GM19351 (cell line): ENCODE results near the gene CAT.
"Not testable (repeated sequence)": the region's sequence is repeated elsewhere in the genome, so short reads cannot be mapped to it uniquely, and the experiment has no call there.

Experiments used
- ATAC-seq: cut with Tn5 transposase; IDR thresholded peaks from one replicate; pipeline ENCODE4 v1.9.1; 2021; ENCODE audit warnings: mild to moderate bottlenecking, moderate library complexity; ENCODE audit not compliant: unreplicated experiment

The CAT gene

DNA sequence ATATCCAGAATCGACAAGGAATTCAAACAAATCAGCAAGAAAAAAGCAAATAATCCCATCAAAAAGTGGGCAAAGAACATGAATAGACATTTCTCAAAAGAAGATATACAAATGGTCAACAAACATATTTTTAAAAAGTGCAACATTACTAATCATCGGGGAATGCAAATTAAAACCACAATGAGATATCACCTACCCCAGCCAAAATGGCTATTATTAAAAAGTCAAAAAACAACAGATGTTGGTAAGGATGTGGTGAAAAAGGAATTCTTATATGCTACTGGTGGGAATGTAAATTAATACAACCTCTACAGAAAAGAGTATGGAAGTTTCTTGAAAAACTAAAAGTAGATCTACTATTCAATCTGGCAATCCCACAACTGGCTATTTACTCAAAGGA is 13.9 kb upstream of the CAT start:
- ATAC-seq, result not testable (repeated sequence)

DNA sequence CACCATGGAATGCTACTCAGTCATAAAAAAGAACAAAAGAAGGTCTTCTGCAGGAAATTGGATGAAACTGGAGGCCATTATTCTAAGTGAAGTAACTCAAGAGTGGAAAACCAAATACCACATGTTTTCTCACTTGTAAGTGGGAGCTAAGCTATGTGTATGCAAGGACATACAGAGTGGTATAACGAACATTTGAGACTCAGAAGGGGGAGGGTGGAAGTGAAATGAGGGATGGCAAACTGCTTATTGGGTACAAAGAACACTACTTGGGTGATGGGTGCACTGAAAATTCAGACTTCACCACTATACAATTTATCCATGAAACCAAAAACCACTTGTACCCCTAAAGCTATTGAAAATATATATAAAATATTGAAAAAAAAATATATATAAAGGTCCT is 13.4 kb upstream of the CAT start:
- ATAC-seq, result no peak

DNA sequence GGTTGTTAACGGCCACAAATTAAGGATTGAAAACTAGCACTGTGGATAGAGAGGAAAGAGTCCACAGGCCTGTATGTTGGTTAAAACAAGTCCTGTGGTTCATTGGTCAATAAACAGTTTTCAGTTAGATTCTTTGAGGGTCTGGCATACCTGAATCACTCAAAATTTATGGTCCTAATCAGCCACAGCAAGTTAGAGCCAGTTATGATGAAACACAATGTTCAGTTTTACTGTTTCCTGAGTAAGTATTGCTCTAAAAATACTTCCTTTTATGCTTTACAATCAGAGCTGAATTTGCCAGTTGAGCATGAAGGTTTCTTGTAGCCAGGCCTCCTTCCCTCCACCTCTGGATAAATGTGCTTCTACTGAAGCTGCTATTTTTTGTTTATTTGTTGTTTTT is 12.9 kb upstream of the CAT start:
- no peak for ATAC-seq

DNA sequence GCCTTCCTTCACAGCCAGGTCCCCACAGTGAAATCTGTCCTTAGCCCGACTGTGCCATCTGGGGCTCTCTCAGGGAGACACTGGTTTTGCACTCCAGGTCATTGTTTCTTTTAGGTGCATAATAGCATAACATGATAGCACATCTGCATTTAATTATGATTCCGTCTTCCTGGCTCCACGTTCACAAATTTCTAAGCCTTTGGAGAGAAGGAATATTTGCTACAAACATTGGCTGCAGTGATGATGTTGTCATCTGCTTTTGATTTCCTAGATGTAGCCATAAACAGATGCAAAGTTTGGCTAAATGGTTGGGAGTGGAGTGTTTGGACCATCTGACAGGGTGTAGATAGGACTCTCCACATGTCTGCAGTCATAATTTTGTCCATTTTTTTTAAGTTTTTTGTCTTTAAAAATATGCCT is 12.0 kb upstream of the CAT start:
- ATAC-seq, result no peak

DNA sequence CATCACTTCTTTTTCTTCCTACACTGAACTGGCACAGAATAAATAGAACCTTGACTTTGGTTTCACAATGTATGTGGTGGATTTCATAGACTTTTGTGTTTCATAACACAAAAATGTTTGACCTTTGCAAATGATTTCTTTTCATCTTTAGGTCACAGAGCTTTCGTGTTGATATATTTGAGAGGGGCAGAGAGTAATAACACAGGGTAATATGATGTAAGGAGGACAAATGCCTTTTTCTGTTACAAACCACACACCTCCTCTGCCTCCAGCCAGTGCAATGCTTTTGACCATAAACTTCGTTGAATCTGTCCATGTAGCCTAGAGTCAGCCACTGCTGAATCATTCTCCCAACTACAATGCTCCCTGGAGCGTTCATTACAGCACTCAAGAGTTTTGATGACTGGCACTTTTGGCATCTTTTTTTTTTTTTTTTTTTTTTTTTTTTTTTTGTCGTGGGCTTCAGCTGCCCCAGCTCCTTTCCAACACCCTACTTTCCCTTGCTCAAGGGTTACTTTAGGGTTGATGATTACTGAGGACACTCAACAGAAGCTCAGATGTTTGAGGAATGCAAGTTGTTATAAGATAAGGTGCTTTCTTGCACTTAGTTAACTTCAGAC is 11.4 kb upstream of the CAT start:
- no peak for ATAC-seq

DNA sequence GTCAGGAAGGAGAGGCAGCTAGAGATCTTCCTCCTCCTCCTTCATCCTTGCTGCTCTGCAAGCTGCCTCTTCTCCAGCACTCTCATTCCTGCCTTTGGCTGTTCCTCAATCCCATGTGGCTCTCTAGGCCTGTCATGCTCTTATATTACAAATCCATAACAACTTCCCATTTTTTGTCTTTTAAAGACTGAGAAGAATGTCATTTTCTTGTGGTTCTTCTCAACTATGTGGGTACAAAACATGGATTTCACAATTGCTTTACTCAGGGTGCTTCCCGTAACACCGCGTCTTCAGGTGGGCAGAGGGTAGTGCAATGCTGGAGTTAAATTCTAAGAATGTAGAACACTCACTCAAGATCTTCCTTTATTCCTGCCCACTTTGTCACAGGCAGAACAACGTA is 6.8 kb upstream of the CAT start:
- ATAC-seq, result no peak

DNA sequence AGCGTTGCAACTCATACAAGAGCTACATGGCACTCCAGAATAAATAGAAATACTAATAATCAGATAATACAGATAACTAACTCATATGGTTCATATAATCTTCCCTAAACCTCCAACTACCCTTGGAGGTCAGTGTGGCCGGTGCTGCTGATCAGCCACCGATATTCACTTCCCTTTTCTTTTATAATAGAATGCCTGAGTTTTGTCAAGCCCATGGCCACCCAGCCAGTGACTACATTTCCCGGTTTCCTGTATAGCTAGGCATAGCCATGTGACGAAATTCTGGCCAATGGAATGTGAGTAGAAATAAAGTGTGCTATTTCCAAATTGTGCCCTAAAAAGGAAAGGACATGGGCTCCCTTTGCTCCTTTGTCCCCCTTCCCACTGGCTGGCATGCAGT is 5.9 kb upstream of the CAT start:
- ATAC-seq, result no peak

DNA sequence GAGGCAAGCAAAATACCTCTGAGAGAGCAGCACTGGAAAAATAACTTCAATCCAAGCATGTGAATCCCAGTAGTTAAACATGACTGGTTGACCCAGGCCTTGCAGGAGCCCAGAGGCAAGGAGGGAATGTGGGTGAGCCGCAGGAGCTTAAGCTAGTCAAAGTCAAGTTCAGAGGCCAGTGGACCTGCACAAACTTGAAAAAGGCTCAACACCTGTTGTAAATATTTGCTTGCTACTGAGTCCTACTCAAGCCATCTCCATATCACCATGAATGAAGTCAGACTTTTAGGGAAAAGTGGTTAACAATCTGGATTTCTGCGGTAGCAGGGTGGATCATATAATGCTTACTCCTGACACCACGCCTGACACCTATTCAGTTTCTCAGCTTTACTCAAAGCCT is 4.8 kb upstream of the CAT start:
- ATAC-seq, result no peak

DNA sequence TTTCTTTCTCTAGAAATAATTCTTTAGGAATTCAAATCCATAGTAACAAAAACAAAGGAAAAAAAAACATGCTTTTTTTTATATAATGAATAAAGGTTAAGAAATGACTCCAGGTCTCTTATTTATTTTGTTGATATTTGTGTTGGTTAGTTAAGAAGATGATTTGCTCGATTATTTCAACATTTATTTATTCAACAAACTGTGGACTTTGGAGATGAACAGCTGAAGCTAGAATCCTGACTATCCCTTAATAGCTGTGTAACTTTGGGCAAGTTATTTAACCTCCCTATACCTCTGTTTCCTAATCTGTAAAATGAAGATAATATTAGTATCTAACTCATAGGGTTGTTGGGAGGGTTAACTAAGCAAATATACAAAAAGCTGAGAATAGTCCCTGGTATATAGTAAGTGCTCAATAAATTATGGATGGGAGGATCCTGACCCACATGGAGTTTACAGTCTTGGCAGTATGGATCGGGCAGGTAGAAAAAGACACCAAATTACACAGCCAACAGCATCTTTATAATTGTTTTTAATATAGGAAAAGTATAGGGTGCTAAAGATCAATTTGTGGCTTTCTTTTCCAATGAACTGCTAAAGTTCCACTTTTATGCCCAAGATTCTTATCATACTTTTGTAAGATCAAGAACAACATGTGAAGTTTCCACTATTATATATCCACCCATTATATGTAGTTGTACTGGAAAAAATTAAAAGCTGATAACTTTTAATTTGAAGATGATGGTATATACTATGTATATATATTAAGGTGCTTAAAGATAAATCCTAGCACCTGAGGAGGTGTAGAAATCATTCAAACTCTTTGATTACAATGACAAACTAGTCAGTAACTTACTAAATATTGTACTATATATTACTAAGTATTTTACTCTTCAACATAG is 1.3 kb upstream of the CAT start:
- no peak for ATAC-seq

DNA sequence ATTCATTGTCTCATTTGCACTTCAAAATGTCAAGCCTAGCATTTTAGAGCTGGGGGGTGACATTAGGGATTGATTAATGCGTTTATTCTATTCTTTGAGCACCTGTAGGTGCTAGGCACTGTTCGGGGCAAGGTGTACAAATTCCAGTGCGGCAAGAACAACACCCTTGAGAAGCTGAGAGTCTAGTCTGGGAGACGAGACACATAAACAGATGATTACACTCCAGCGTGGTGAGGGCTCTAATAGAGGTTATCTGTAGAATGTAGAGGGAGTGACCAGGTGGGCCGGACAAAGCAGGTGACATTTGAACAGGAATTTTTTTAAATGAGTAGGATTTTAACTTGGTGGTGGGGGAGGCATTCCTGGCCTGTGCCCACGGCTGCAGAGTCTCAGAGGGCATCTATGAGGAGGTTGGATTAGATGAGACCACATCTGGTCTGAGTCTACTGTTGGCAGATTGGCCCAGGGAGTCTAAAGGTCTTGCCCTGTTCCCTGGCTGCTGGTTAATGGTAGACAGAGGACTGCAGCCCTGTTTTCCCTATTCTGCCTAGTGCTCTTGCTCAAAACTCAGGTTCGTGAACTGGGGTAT is 970 bp downstream of the CAT start:
- ATAC-seq, result no peak

DNA sequence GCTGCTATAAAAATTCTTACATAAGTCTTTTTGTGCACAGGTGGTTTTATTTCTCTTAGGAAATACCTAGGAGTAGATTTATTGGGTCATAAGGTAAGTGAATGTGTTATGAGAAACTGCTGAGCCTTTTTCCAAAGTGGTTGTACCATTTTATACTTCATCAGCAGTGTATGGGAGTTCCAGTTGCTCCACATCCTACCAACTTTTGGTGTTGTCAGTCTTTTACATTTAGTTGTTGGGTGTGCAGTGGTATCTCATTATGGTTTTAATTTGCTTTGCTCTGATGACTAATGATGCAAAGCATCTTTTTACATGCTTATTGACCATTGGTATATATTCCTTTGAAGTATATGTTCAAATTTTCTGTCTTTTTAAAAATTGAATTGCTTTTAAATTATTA is 3.1 kb downstream of the CAT start:
- no peak for ATAC-seq

DNA sequence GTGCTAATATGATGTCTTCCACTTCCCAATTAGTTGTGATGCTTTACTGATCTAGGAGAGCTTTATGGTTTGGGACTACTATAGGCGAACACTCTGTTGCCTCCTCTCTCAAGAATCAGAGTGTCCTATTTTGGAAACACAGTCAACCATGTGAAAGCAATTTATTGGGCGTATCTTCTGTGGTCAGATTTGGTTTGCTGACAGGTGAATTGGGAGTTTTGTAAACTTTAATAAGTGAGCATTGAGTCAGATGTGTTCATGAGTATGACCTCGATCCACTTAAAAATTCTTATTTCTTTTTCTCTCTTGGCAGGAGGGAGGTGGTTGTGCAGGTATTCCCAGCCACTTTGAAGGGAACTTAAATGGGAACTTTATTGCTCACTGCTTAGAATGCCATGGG is 4.4 kb downstream of the CAT start:
- ATAC-seq, result no peak

DNA sequence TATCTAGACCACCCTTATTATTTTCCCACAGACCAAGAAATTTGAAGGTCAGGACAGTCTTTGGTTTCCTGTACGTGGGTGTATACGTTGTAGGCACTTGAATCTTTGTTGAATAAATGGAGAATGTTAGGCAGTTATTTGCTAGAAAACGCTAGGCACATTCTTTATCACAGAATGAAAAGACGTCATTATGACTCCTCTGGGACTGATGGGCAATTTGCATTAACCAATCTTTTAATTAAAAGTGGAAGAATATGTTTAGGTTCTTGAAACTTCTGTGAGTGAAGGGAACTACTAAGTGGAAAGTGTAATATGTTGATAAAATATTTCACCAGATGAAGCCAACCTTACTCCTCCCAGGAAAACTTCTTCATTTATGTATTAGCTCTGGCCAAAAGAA is 5.7 kb downstream of the CAT start:
- ATAC-seq, result no peak

DNA sequence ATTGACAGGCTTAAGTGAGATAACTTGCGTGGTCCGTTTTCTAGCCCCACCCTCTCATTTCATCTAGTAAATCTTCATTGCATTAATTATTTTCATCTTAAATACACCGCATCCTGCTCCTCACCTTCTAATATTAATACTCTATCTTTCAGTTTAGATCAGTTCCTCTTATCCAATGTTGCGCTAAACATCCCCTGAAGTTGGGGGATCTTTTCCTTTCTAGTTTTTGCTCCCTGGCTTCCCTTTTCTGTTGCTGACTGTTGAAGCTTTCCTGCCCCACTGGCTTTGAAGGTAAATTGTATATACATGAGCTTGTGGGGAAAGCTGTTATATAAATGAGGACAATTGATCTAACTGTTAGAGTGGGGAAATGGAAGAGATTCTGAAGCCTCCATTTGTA is 7.2 kb downstream of the CAT start:
- no peak for ATAC-seq

DNA sequence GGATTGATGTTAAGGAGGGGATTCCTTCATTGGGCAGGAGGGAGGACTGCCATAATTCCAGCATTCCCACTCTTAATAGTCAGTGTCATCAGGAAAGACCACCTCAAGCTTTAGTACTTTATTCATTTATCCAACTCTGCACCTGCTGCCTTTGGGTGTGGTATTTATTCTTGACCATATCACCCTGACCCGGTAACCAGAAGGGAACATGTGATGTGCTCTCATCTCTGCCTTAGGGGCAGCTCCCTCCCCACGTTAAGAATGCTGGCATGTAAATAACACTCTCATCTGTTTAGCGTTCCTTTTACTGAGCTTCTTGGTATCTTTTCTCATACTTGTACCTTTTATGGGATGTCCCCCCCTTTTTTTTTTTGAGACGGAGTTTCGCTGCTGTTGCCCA is 7.7 kb downstream of the CAT start:
- no peak for ATAC-seq

DNA sequence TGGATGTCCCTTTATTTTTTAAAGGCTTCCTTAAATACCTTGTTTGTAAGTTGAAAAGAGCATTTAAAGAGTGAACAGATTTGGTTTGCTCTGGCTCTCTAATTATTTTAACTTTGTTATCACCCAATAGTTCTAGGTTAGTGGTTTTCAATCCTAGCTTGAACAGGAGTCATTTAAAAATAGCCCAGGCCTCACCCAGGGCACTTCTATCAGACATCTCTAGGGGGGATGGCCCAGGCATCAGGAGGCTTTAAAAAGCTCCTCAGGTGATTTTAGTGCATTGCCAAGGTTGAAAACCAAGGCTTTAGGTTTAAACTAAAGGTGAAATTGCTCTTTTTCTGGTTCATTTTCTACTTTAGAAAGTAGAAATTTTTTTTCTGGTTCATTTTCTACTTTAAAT is 8.3 kb downstream of the CAT start:
- no peak for ATAC-seq

DNA sequence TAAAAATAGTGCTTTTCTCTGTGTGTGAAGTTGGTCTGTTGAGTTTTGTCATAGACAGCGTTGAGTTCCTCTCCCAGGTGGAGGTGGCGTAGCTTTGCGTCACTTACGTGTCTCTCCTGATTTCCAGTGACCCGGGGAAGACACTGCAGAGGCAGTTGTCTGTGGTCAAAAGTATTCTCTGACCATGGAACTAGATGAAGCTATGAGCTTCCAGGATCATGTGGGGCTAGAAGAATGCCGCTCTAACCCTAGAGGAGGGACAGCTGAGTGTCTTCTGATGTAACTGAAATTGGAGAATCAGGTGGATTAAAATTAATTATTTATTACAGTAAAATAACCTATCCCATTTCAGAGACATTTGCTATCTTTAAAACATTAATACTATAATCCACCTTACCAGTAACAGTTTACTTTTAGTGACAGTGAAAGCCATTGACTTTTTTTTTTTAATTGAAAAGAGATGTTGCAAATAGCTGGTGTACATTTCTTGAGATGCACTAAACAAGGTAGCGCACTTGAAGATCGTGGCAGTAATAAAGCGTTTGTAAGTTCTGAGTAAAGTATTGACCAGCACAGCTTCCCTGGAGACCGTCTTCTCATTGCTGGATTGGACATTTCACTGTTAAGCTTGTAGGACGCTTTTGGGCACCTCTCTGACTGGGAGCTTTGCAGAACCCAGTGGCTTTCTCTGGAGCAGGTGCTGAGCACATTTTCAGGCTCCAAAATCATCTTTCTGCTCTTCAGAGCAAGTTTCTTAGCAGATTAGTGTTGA is 9.7 kb downstream of the CAT start:
- ATAC-seq, result no peak

DNA sequence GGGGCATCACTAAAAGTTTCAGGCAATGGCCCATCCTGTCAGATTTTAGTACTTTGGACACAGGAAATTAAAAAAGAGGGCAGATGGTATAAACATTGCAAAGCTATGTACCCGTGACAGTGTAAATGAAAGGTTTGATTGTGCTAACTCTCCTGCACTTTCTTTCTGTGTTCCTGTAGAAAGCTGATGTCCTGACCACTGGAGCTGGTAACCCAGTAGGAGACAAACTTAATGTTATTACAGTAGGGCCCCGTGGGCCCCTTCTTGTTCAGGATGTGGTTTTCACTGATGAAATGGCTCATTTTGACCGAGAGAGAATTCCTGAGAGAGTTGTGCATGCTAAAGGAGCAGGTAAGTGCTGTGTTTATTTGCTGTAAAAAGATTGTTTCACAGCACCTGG is 10.3 kb downstream of the CAT start:
- no peak for ATAC-seq

DNA sequence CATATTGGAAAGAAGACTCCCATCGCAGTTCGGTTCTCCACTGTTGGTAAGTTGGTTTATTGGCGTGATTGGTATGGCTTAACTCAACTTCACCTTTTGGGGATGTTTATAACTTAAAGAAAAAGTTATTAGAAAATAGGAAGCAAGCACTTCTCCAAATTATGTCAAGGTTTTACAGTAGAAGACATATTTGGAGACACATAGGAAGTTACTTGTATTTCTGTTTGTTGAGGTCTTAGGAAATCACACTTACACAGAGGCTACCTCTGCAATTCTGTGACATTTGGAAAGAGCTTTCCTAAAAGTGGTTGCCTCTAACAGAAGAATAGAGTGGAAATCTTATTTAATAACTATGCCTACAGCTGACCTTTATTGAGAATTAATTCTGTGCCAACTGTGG is 12.3 kb downstream of the CAT start:
- no peak for ATAC-seq

DNA sequence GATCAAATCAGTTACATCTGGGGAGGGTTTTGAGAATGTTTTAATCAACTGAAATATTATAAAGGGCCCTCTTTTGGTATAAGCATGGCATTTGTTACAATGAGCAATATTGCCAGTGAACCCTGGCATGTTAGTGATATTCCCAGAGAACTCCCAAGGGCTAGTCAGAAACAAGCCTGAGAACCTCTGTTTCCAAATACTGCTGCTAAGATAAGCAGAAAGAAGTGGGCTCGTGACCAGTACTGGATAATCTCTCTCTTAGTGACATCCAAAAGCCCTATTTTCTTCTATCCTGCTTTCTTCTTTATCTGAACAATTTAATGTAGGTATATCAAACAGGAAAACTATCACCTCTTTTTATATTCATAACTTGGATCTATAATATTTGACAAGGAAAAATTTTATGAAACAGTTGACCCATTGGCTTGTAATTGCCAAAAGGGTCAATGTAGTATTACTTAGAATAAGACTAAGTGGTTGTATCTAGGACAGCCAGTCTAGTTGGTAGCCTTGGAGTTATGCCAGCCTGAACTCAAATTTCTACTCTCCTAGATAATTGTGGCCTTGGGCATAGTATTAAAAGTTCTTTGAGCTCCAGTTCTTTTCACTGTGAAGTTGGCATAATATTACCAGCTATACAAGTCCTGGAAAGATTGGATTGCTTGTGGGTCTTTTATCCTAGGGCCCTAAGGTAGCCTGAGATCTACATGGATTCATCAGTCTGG is 15.7 kb downstream of the CAT start:
- ATAC-seq, result no peak

DNA sequence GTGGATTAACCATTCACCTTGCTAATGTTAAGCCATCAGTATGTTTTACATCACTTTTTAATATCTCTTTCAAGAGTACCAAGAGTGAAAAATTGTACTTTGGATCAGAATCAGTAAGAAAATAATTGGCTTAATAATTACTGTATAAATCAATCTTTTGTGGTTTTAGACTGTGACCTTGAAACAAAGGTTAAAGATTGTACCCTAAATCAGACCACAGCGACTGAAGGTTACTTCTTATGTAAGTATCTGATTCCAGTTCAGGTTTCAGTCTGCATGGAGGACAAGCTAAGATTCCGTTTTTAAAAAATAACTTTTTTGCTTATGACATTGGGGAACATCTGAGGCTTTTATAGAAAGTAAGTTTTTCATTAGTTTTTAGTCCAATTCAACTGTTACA is 18.9 kb downstream of the CAT start:
- no peak for ATAC-seq
